Renal pelvis (tissue), 4 donors: Measurements from ENCODE around the gene FBN1. TPM values are rescaled to one million over a fixed set of nuclear protein-coding genes. Genes with fewer than 3 reads are reported as not detected.

Experiments
- DNase-seq: peaks from one replicate; pipeline ENCODE4 v3.0.0-alpha.2; 2013
- polyA plus RNA-seq, 3 donors: library from polyadenylated mRNA; unstranded; fragments of 120-200 nt; gene quantifications; one replicate each; pipeline ENCODE4 v1.2.1, GENCODE V29; 2013; ENCODE audit not compliant: insufficient read length in 3 of 3

FBN1 gene
- polyA plus RNA-seq, 3 donors, result 83.0 to 100 (median 83.5) TPM

DNA sequence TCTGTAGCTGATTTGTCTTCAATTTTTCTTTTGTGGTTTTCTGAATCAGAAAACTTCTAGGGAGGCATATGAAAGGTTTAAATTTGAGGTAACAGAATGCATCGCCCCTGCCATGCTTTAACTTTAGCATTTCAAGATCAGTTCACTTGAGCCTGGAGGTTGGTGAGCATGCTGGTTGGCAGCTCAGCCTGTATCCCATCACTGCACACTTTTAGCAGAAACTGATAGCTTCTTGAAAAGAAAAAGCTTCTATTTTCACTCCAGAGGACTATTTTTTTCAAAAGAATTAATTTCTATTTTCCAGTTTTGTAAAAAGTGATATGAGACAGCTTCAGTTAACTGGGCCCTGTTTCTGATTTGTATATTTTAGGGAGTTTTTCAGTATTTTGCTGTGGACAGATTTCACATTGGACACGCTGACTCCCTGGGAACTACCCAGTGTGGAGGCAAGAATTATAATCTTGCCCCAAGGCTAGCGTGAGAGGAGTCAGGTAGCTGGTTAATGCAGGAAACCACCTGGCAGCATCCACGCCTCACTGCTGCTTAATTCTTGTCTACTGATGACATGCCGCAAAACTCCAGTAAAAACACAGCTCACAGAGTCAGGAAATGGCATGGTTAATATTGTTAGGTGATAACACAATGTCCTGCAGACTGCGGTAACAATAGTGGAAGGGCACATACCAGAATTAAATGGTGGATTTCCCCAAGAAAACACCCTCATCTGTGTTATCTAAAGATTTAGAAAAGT lies 242.9 kb downstream of the FBN1 start:
- no peak for DNase-seq

DNA sequence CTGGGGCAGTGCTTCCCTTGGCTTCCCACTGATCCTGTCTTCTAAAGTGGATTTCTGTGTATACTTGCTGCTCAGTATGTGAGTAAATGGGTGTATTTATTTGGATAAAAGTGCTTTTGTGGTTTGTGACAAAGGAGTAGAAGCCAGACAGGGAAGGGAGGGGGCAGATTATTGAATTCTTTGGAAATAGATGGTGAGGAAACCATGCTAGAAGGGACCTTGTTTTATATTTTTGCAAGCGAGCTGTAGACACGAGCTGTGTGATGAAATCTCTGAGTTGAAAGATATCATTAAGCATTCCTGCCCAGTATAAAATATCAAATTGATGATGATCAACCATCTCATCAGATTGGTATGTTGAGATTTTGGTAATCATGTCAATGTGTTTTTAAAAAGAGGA lies 245.4 kb downstream of the FBN1 start:
- DNase-seq, result no peak

DNA sequence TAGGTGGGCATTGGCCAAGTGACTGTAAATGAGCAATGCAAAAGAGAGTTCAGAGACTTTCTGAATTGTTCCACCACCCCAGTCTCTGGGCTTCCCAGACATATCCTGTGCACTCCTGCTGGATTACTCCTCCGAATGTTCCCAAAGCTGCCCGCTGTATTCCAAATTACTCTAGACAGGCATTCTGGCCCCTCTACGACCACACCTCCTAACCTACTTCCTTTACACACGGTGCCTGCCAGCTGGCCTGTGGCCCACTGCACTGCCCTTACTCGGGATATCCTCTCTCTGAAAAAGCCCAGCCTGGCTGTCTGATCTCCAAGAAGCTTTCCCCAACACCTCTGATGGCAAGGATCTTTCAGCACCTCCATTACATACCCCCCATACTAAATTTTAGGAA lies 247.7 kb downstream of the FBN1 start:
- DNase-seq, result no peak

DNA sequence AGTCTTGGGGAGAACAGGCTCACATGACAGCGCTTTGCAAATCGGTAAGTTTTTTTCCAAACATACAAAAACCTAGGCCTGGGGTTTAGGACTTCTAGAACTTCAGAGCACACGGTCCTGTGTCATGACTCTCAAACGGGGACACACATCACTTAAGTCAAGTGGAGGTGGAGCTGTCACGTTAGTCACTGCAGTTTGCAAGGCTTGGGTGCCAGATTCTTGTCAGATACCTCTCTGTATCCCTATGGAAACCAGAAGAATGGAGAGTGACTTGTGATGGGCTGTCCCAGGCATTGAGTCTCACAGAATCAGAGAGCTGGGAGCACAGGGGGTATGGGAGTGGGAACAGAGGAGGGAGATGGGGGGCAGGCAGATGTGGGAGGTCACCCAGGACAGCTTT lies 249.5 kb downstream of the FBN1 start:
- no peak for DNase-seq

DNA sequence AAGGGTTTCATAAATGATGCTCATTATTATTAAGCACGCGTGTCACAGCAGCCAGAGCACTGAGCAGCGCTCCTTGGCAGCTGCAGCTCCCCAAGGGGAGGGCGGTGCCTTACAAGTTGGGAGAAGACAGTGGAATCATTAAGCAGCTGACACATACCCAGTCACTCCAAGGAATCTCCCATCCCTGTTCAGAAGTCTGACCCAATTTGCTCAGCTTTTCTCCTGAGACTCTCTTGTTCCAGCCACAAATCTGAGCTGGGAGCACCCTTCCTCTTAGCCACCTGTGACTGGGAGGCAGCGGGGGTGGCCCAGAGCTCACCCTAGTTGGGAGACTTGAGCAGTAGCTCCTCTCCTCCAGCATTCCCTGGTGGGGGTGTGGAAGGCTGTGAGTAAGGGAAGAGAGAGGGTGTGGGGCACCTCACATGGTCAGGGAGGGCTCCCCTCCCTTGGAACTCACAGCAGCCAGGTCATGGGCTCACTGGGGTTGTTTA lies 249.9 kb downstream of the FBN1 start:
- no peak for DNase-seq

DNA sequence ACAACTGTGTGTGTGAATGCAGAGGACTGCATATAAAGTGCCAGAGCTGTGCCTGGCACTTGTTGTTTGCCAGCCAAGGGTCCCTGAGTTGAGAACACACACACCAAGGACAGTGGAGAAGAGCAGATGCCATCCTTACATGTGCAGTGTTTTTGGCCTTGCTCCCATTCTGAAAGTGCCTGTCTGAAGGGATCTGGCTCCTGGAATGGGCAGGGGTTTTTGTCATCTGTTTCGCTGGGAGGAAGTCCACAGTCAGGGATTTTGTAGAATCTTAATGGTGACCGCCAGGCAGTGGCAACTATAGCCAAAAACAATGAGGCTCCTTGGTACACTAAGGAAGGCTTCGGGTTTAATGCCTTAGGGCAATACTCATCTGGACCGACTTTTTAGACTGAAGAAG lies 250.5 kb downstream of the FBN1 start:
- DNase-seq, result no peak

DNA sequence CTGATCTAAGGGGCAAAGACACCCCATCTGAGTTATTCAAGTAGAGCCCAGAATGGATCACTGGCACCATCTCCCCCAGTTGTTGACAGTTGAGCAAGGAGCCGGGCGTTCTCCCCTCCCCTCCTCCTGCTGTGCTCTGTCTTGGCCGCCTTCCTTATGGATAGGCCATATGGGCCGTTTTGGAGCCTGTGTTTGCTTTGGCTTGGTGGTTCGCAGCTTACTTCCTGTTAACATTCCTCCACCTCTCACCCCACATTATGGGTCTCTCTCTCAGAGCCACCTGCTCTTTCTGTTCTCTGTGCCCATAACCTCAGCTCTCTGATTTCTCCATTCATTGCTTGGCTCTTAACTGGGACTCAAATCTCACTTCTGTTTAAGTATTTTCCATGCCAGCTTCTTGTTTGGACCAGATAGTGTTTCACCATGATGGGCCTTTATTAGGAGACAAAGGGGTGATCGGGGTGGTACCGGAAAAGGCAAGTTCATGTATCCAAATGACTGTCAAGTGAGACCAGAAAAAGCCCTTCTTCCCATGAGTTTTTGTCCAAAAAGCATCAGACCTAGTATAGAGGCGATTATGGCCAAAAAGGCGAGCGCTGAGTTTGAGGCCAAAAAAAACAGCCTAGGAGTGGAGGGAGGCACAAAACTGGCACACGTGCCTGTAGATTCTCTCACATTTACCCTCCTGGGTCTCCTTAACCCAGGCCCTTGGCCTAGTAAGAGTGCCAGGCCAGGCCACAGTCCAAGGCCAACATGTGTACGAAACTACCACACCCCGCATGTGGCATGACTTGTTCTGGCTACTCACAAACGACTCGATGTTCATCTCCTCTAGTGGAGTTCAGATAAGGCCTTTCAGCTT lies 251.6 kb downstream of the FBN1 start:
- peak; percentile 41 for DNase-seq

DNA sequence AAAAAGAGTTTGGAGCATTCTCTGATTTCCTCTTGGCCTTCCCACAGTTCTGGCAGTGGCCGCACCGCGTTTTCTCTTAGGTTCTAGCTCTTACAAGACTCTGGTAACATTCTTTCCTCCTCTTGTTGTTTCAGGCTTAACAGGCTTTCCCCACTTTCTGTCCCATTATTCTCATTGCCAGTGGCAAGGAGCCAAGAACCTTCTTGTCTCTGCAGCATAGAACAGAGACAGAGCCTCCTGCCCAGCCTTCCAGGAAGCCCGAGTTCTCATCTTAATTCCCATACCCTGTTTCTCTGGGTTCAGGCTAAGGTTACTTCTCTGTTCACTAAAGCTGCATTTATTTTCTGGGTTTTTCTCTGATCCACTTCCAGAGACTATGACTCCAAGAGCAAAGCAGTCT lies 253.2 kb downstream of the FBN1 start:
- DNase-seq, result peak; percentile 28

DNA sequence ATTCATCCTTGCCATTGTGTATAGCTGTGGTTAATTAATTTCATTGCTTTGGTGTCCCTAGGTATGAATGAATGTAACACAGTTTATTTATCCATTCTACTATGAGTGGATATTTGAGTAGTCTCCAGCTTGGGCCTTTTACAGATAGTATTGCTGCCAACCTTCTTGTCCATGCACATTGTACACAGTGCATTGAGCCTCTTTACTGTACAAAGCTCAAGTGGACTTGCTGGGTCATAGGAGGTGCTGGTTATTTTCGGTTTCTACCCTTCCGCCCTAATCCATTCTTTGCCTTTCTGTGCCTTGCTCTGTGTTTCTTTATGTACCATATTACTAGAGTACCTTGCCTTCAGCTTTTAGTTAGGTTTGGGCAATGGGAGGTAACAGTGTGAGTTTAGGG lies 253.6 kb downstream of the FBN1 start:
- DNase-seq, result no peak

DNA sequence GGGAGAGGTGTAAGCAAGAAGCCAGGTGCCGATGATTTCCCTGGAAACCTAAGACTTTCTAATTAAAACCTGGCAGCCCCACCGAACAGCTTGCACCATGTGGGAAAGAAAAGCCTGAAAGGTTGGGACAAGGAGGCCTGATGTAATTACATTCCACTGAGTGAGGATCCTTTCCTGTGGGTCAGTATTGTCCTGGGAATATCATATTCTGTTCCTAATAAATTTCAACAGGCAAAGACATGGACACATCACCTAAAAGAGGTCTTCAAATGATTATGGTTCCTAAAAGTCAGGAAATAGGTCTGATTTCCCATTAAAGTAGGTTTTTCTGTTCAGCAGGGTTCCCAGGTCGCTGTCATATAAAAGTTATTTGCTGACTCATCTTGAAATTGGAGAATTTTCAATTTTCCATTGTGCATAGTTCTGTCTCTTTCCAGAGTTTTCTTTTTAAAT lies 255.8 kb downstream of the FBN1 start:
- no peak for DNase-seq

DNA sequence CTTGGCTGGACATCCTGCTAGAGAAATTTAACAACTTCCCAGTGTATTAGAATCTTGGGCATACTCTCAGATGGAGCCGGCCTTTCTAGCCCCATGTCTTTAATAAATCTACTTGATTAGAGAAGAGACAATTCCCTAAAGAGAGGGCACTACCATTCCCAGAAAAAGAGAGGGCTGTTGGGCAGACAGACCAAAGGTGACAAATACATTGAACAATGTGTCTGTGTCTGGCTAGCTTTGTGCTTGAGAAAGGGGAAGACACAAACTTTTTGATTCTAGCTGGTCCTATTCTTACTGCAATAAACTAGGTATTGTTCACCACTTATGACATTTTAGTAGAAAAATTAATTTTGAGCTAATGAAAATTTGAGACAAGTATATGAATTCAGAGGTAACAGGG lies 256.6 kb downstream of the FBN1 start:
- DNase-seq, result no peak

DNA sequence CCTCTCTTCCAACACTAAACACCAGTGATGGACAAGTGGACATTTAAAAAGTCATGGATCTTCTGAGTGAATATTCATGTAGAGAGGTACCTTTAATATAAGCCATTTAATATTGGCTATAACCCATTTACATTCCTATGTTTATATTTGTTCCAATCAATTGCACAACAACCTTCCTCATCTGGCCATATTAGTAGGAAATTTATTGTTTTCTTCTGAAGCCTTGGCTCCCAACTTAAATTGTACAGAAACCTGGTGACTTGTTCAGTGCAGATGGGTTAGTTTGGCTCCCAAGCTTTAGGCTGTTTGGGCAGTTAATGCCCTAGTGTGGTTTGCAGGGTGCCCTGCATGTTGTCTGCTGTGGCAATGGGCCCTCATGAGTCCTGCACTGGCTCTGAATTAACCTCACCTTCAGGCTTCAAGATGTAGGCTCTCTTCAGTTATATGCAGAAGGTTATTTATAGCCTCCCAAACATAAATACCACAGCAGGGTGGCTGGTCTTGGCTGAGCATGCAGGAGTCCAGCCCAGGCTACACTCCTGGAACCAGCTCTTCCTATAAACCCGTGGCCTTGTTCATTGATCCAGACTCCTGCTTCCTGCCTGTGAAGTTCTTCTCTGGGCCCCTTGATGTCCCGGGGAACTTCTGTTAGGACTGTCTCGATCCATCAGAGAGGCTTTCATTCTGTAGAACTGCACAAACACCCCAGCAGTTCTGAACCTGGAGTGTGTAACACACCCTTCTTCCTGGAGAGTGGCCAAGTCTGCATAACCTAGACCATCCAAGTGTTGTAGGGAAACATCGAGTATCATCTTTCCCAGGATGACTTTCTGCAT lies 257.3 kb downstream of the FBN1 start:
- no peak for DNase-seq

DNA sequence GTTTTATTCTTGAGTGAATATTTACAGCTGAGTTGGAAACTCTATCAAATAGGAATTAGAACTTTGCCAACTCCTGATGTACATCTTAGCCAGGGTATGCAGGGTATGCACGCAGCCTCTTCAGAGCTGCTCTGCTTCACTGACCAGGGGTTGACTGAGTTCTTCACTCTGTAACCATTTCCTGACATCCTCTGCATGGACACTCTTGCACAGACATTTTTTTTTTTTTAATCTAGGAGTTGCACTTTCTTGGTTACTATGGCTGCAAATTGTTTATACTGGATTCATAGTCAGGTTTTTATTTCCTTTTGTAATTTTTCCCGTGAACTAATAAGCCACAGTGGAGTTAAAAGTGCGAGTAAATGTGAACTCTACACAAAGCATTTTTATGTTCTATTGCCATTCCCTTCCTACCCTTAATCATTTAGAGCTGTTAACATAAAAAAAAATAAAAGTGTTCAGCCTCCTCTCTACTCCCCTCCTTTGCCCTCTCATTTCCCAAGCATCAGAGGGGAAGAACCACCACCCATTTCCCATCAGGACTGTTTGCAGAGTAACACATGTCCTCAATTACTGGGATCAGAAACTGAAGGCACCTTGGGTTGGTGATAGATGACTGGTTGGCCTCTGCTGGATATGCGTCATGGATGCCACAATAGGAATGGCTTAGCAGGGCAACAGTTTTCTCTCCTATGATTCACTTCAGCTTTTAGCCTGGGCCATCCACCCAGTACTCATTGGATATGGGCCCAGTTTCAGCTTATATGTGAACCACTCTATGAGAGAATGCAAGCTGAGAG lies 260.3 kb downstream of the FBN1 start:
- DNase-seq, result peak; percentile 34

DNA sequence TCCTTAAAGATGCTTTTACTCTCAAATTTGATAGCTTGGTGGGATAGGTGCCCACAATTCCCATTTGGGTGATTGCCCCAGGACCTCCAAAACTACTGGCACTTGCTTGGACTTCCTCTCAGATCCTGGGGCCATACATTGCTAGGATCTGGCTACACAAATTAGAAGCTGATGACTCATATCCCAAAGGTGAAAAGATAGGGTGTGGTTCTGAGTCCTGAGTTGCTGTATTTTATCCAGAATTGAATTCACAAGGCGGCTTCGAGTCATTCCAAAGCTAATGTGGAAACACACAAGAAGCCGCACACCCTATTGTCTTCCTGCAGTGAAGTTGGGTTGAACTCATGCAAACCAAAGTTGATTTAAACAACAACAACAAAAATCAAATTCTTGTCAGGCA lies 260.9 kb downstream of the FBN1 start:
- no peak for DNase-seq

DNA sequence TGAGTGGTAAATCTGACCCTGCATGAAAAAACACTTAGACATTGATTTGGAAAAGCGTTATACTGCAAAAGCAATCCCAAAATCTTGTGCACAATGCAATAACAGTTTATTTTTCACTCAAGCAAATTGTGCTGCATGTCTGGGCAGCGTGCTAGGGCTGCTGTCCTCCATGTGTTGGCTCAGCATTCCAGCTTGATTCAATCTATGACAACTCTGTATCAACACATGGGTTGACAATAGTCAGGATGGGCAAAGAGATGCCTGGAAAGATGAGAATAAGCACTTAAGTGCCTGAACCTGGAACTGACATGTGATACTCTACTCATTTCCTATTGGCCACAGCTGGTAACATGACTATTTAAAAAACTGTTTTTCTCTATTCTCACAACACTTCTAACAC lies 262.5 kb downstream of the FBN1 start:
- DNase-seq, result no peak

DNA sequence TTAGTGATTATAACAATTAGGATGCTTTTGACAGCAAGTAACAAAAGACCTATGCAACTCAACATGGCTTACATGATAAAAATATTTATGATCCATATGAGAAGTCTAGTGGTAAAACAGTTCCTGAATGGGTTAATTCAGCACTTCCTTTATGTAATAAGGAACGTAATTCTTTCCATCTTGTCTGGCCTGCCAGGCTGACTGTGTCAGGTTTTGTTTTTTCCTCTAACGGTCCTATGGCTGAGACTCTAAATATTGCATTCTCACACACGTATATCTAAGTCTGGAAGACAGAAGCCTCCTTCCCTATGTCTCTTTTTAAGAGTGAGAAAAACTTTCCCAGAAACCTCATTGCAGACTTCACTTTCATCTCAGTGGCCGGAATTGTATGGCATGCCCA lies 263.6 kb downstream of the FBN1 start:
- DNase-seq, result no peak

DNA sequence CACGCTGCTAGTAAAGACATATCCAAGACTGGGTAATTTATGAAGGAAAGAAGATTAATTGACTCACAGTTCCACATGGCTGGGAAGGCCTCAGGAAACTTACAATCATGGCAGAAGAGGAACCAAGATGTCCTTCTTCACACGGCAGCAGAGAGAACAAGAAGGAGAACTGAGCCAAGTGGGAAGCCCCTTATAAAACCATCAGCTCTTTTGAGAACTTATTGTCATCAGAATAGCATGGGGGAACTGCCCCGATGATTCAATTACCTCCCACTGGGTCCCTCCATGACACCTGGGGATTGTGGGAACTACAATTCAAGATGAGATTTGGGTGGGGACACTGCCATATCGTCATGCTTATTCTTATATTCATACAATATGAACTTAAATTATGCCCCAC lies 265.3 kb downstream of the FBN1 start:
- DNase-seq, result no peak

DNA sequence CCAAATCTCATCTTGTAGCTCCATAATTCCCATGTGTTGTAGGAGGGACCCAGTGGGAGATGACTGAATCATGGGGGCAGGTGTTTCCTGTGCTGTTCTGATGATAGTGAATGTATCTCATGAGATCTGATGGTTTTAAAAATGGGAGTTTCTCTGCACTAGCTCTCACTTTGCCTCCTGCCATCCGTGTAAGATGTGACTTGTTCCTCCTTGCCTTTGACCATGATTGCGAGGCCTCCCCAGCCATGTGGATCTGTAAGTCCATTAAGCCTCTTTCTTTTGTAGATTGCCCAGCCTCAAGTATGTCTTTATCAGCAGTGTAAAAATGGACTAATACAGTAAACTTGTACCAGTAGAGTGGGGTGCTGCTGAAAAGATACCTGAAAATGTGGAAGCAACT lies 269.7 kb downstream of the FBN1 start:
- DNase-seq, result no peak

DNA sequence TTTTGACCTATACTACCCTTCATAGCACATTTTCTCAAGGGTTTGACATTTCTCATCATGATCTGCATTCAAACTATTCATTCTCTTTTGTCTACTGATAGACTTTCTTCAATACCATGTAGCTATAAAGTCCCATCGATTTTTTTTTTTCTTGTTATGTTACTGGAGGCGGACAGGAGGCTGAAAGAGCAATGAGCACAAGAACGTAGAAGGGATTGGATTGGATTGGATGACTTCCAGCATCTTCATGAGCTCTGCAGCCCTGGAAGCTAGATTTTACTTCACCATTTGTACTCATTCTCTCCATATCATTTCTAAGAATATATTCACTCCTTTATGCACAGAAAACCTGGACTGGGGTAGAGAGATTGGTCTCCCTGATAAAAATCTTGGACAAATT lies 271.0 kb downstream of the FBN1 start:
- no peak for DNase-seq

DNA sequence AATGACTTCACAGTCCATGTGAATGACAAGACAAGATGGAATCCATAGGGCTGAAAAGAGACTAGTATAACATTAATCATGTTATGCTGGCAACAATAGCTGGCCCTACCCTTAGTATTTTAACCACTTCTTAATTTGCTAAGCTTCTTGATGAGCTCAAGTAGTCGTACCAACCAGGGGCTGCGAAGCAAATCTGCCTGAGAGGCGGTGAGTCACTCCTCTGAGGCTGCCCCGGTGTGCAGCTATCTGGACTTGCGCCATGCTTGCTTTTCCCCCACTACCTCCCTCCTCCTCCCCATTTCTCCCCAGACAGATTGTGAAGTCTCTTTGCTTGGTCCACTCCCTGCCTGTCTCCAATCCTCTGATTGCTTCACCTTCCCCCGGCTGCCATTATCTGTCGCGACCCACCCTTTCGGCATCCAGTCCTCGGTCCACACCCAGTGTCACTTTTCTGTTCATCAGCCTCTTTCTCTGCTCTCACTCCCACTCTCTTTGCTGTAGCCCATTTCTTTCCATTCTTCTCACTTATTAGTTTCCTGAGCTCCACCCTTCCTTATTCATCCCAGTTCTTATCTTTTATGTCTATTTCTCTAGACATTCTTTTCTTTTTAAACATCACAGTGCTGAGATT lies 271.6 kb downstream of the FBN1 start:
- no peak for DNase-seq

DNA sequence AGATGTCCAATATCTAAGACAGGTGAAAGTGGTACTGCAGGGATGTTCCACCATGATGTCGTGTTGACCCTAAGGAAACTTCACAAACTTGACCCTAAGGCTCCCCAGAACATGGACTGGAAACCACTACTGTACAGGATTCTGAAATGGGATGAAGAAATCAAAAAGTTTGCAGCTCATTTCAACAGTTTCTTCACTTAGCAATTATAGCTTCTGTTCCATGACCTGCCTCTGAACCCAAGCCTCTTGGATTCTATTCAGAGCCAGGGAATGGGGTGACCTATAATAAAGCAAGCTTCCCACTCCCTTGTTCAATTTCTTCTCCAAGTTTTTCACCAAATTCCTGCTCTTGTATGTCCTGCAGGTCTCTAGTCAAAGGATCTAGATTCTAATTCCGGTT lies 273.5 kb downstream of the FBN1 start:
- DNase-seq, result no peak
